ENCODE results near the gene CFAP299.

DNA sequence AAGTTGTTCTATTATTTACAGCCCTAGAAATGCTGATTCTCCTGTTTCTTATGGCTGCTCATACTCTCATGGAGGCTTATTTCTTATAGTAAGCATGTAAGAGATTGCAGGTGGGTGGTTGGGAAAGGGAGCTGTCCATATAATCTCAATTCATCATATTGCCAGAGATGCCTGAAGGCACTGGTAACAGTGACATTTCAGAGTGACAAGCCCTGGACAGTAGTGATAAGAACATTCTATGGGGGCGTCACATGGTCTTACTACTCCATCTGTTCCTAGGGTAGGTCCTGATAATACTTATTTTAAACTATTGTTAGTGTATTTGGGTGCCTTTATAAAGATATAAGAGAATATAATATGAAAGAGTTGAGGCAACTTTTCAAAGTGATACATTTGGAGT is 171.5 kb downstream of the CFAP299 start:
- TF ChIP-seq, protein P1, sequence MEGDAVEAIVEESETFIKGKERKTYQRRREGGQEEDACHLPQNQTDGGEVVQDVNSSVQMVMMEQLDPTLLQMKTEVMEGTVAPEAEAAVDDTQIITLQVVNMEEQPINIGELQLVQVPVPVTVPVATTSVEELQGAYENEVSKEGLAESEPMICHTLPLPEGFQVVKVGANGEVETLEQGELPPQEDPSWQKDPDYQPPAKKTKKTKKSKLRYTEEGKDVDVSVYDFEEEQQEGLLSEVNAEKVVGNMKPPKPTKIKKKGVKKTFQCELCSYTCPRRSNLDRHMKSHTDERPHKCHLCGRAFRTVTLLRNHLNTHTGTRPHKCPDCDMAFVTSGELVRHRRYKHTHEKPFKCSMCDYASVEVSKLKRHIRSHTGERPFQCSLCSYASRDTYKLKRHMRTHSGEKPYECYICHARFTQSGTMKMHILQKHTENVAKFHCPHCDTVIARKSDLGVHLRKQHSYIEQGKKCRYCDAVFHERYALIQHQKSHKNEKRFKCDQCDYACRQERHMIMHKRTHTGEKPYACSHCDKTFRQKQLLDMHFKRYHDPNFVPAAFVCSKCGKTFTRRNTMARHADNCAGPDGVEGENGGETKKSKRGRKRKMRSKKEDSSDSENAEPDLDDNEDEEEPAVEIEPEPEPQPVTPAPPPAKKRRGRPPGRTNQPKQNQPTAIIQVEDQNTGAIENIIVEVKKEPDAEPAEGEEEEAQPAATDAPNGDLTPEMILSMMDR (IDR thresholded peaks at IDR 0.05; ENCODE audit: insufficient read depth, low read length, poor library complexity, severe bottlenecking), result no peak
- TF ChIP-seq EZH2phosphoT487 (conservative IDR thresholded peaks at IDR 0.05; ENCODE audit: low read length), result no peak
